Progenitor cell of endocrine pancreas (in vitro differentiated cells): ENCODE measurements around the gene KLHL6. TPM values are rescaled to one million over a fixed set of nuclear protein-coding genes. Genes with fewer than 3 reads are reported as not detected.
"Not testable (repeated sequence)": the region's sequence is repeated elsewhere in the genome, so short reads cannot be mapped to it uniquely, and the experiment has no call there.

Experiments used
- DNase-seq: peaks from one replicate; pipeline ENCODE4 v3.0.0; 2021; ENCODE audit warnings: low spot score; ENCODE audit not compliant: unreplicated experiment
- H3K27ac Mint-ChIP-seq: 2 replicates; pipeline ENCODE4 v1.8.0; 2021; ENCODE audit warnings: mild to moderate bottlenecking, moderate library complexity, mixed read lengths
- H3K27me3 Mint-ChIP-seq: 2 replicates; pipeline ENCODE4 v1.8.0; 2021; ENCODE audit warnings: mixed read lengths
- H3K36me3 Mint-ChIP-seq: 2 replicates; pipeline ENCODE4 v1.8.0; 2022; ENCODE audit warnings: mixed read lengths; ENCODE audit not compliant: insufficient read depth
- H3K4me1 Mint-ChIP-seq: 2 replicates; pipeline ENCODE4 v1.8.0; 2021; ENCODE audit warnings: low read depth, mixed read lengths
- H3K4me3 Mint-ChIP-seq: 2 replicates; pipeline ENCODE4 v1.8.0; 2021; ENCODE audit warnings: low read depth, mild to moderate bottlenecking, moderate library complexity, mixed read lengths
- H3K9me3 Mint-ChIP-seq: 2 replicates; pipeline ENCODE4 v1.8.0; 2021; ENCODE audit warnings: low read depth, mixed read lengths
- total RNA-seq: library from RNA; stranded (reverse); gene quantifications from 2 replicates; pipeline ENCODE4 v1.2.1, GENCODE V29; 2021
- TF ChIP-seq, protein P1 (sequence below): fragments of 200-600 bp; sonication (generic); IDR thresholded peaks from one replicate; pipeline ENCODE4 v1.5.0; 2021; ENCODE audit warnings: antibody characterized with exemption, mild to moderate bottlenecking; ENCODE audit not compliant: unreplicated experiment

Gene KLHL6
- total RNA-seq, 1 donor from 2014 or later, result 0.12 TPM

- Mint-ChIP-seq H3K9me3 (no peaks in the 10 kb centered on the region), H3K36me3 (no peaks in the 10 kb centered on the region), H3K27me3 (no peaks in the 10 kb centered on the region), H3K4me1 (no peaks in the 10 kb centered on the region), H3K4me3 (no peak overlapping the region), H3K27ac (no peak overlapping the region)
- DNase-seq, result no peak
- TF ChIP-seq, protein P1, sequence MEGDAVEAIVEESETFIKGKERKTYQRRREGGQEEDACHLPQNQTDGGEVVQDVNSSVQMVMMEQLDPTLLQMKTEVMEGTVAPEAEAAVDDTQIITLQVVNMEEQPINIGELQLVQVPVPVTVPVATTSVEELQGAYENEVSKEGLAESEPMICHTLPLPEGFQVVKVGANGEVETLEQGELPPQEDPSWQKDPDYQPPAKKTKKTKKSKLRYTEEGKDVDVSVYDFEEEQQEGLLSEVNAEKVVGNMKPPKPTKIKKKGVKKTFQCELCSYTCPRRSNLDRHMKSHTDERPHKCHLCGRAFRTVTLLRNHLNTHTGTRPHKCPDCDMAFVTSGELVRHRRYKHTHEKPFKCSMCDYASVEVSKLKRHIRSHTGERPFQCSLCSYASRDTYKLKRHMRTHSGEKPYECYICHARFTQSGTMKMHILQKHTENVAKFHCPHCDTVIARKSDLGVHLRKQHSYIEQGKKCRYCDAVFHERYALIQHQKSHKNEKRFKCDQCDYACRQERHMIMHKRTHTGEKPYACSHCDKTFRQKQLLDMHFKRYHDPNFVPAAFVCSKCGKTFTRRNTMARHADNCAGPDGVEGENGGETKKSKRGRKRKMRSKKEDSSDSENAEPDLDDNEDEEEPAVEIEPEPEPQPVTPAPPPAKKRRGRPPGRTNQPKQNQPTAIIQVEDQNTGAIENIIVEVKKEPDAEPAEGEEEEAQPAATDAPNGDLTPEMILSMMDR, result no peak
Measured at GRCh38 chr3:183475016-183475763, 80.3 kb downstream of the KLHL6 start.

DNA sequence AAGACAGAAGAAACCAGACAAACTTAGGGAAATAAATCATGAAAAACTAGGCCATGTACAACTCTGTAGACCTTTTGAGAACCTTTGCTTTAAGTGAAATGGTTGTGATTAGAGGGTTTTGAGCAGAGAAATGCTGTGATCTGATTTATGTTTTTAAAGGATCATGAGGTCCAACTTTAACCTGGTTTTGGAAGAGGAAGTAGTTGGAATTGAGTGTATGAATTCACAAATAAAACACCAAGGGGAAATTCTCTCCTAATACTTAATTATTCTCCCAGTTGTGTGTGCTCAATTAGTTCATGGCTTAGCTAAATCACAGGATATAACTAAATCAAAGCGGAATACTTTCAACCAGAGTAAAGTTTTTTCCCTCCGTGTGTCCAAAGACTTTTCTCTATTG lies 81.5 kb downstream of the KLHL6 start:
- Mint-ChIP-seq H3K9me3 (no peaks in the 10 kb centered on the region), H3K36me3 (no peaks in the 10 kb centered on the region), H3K27ac (no peak overlapping the region), H3K4me3 (no peak overlapping the region), H3K4me1 (no peaks in the 10 kb centered on the region), H3K27me3 (no peaks in the 10 kb centered on the region)
- TF ChIP-seq, protein P1, result no peak
- DNase-seq, result no peak

DNA sequence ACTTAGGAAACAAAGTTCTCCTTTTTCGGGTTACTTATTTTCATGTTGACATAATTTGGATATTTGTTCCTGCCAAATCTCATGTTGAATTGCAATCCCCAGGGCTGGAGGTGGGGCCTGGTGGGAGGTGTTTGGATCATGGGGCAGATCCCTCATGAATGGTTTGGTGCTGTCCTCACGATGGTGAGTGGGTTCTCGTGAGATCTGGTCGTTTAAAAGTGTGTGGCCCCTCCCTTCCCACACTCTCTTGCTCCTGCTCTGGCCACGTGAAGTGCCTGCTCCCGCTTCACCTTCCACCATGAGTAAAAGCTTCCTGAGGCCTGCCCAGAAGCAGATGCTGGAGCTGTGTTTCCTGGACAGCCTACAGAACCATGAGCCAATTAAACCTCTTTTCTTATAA lies 83.4 kb downstream of the KLHL6 start:
- TF ChIP-seq, protein P1, result no peak
- no peak for DNase-seq
- Mint-ChIP-seq H3K36me3 (no peaks in the 10 kb centered on the region), H3K4me1 (no peaks in the 10 kb centered on the region), H3K27ac (no peak overlapping the region), H3K9me3 (no peaks in the 10 kb centered on the region), H3K27me3 (no peaks in the 10 kb centered on the region), H3K4me3 (no peak overlapping the region)

GRCh38 chr3:183468424-183468823 lies 87.1 kb downstream of the KLHL6 start:
- Mint-ChIP-seq H3K9me3 (no peaks in the 10 kb centered on the region), H3K27me3 (no peaks in the 10 kb centered on the region), H3K36me3 (no peaks in the 10 kb centered on the region), H3K4me1 (peaks cover 2% of the 10 kb centered on the region), H3K27ac (no peak overlapping the region), H3K4me3 (no peak overlapping the region)
- no peak for DNase-seq
- TF ChIP-seq, protein P1, result no peak

DNA sequence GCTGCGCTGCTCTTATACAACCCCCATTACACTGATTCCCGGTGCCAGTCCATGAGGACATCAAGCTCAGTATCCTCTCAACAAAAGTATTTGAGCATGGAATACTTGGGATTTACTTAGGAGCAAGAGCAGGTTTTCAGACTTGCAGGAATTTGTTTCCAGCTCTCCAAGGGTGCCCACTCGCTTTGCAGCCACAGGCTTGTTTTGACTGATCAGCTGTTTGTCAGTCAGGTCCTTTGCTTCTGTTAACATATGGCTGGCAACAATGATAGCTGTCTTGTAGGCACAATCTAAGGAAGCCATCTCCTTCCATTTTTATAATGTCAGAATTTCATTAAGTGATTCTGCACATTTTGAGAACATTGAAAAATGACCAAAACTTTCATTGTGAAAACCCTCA lies 88.9 kb downstream of the KLHL6 start:
- no peak overlapping the region for H3K27ac Mint-ChIP-seq
- H3K27me3 Mint-ChIP-seq, result no peaks in the 10 kb centered on the region
- peaks cover 2% of the 10 kb centered on the region for H3K4me1 Mint-ChIP-seq
- TF ChIP-seq, protein P1, result no peak
- H3K4me3 Mint-ChIP-seq, result no peak overlapping the region
- no peak for DNase-seq
- no peaks in the 10 kb centered on the region for H3K9me3 Mint-ChIP-seq
- H3K36me3 Mint-ChIP-seq, result no peaks in the 10 kb centered on the region

GRCh38 chr3:183465710-183466109 lies 89.8 kb downstream of the KLHL6 start:
- not testable (repeated sequence) for H3K27me3 Mint-ChIP-seq, H3K36me3 Mint-ChIP-seq, H3K4me3 Mint-ChIP-seq, H3K4me1 Mint-ChIP-seq, DNase-seq, H3K9me3 Mint-ChIP-seq, H3K27ac Mint-ChIP-seq
